ENCODE data around the gene MID1.

MID1 gene

GRCh38 chrX:10525381-10526120, 94.8 kb downstream of the MID1 start:
- FAIRE-seq = no peak

GRCh38 chrX:10524578-10524977, 95.8 kb downstream of the MID1 start:
- no peak for FAIRE-seq

- FAIRE-seq = no peak
Observed at GRCh38 chrX:10519761-10520160, 100.6 kb downstream of the MID1 start.

GRCh38 chrX:10519278-10519677, 101.1 kb downstream of the MID1 start:
- no peak for FAIRE-seq

- FAIRE-seq = no peak
Observed at GRCh38 chrX:10518073-10518472, 102.3 kb downstream of the MID1 start.

GRCh38 chrX:10516781-10517322, 103.5 kb downstream of the MID1 start:
- FAIRE-seq = no peak

GRCh38 chrX:10514891-10515290, 105.5 kb downstream of the MID1 start:
- FAIRE-seq = no peak

- no peak for FAIRE-seq
Observed at GRCh38 chrX:10513974-10514373, 106.4 kb downstream of the MID1 start.

GRCh38 chrX:10512741-10513140, 107.6 kb downstream of the MID1 start:
- FAIRE-seq = no peak

- FAIRE-seq = no peak
Observed at GRCh38 chrX:10512258-10512657, 108.1 kb downstream of the MID1 start.

- no peak for FAIRE-seq
Observed at GRCh38 chrX:10509397-10509796, 111.0 kb downstream of the MID1 start.

- FAIRE-seq = no peak
Observed at GRCh38 chrX:10508891-10509290, 111.5 kb downstream of the MID1 start.

GRCh38 chrX:10507876-10508275, 112.5 kb downstream of the MID1 start:
- no peak for FAIRE-seq

GRCh38 chrX:10507181-10507580, 113.2 kb downstream of the MID1 start:
- no peak for FAIRE-seq

GRCh38 chrX:10506781-10507180, 113.6 kb downstream of the MID1 start:
- FAIRE-seq = no peak

GRCh38 chrX:10505726-10506125, 114.7 kb downstream of the MID1 start:
- FAIRE-seq = no peak

GRCh38 chrX:10502961-10503360, 117.4 kb downstream of the MID1 start:
- FAIRE-seq = no peak

GRCh38 chrX:10501611-10502010, 118.8 kb downstream of the MID1 start:
- FAIRE-seq = no peak

- no peak for FAIRE-seq
Observed at GRCh38 chrX:10496345-10496965, 123.9 kb downstream of the MID1 start.

GRCh38 chrX:10495677-10496076, 124.7 kb downstream of the MID1 start:
- FAIRE-seq = no peak

GRCh38 chrX:10492250-10492649, 128.1 kb downstream of the MID1 start:
- FAIRE-seq = no peak

GRCh38 chrX:10486373-10486772, 134.0 kb downstream of the MID1 start:
- no peak for FAIRE-seq

- FAIRE-seq = no peak
Observed at GRCh38 chrX:10485326-10485725, 135.1 kb downstream of the MID1 start.

- FAIRE-seq = no peak
Observed at GRCh38 chrX:10484683-10485247, 135.6 kb downstream of the MID1 start.
